ENCODE results near the gene ACTR1A. TPM values are rescaled to one million over a fixed set of nuclear protein-coding genes. Genes with fewer than 3 reads are reported as not detected.
A peak's percentile ranks its signal among the peaks of the same experiment; 100 is the strongest.

ACTR1A gene
- total and polyA plus RNA-seq, 9 of the 15 experiments (the other 6 are each of a cell fraction or from before 2014, with no cell fraction given) = 36.3 to 77.2 (median 49.6) TPM

- intact Hi-C loops (cut with micrococcal nuclease) = no loop called here
These were observed 64.1 kb downstream of the ACTR1A start for GRCh38 chr10:102438374-102438773.

More at GRCh38 chr10:102438374-102438773, 64.1 kb downstream of the ACTR1A start:
- H2AFZ ChIP-seq (ENCODE audit: low read depth, low read length) = no peak overlapping the region
- peak overlapping the region; percentile 58 to 93 for H3K9ac ChIP-seq (ENCODE audit: insufficient read depth in 1 of 2, low read depth in 2 of 2, low read length in 2 of 2)
- ChIA-PET CTCF (ENCODE audit: low intra/inter-chr PET ratio) (no interaction called here), POLR2A (interaction anchor here (0.6 to 1.1 kb wide), 2 partner anchors 12 to 204 kb away, joined by 3 read pairs; no protein-coding TSS in a partner anchor)
- TF ChIP-seq ZNF134 (CRISPR knock-in tag; conservative IDR thresholded peaks at IDR 0.05) (no peak), CREB3L1 (IDR thresholded peaks at IDR 0.05; ENCODE audit: borderline replicate concordance, low read depth) (no peak), ZFX (CRISPR knock-in tag; IDR thresholded peaks at IDR 0.05) (0 out of 2 replicates have a peak, but pooled peaks have one; percentile 4), POLR2AphosphoS5 (IDR thresholded peaks at IDR 0.05; ENCODE audit: control insufficient read depth, insufficient read depth, low read depth, low read length) (peak; percentile 27; the same call in 1 of the 2 replicates)
- H3K79me2 ChIP-seq (ENCODE audit: control insufficient read depth, insufficient read depth, low read length) = peaks cover 44% of the 10 kb centered on the region
- H3K9me1 ChIP-seq (ENCODE audit: control insufficient read depth, insufficient read depth, low read length) = no peaks in the 10 kb centered on the region
- H3K4me3 ChIP-seq = peak overlapping the region; percentile 80
- no peaks in the 10 kb centered on the region for H3K27me3 ChIP-seq (ENCODE audit: control insufficient read depth in 2 of 2, insufficient read depth in 2 of 2, low read length in 2 of 2)
- H3K36me3 ChIP-seq (ENCODE audit: control insufficient read depth, insufficient read depth, low read length) = peaks cover 10% of the 10 kb centered on the region; the same call in 2 of the 3 replicates
- peak overlapping the region; percentile 50; the same call in 1 of the 3 replicates for H3K27ac ChIP-seq (ENCODE audit: extremely low read depth, low read depth, low read length)
- H3K9me3 ChIP-seq (replicated peaks; ENCODE audit: control insufficient read depth, insufficient read depth, low read depth, low read length) = no peaks in the 10 kb centered on the region
- ATAC-seq (no peak), DNase-seq (ENCODE audit: extremely low read depth in 1 of 4, low spot score in 3 of 4) (no peak), FAIRE-seq (no peak)
- 0% methylated on average over 1 of the region's 1 CpG for WGBS (ENCODE audit: insufficient coverage, low coverage, missing lambda C conversion rate)
- no TSS peak for BruUV-seq (replicated peaks)
- H3K4me1 ChIP-seq (replicated peaks in 1 of 2; ENCODE audit: control insufficient read depth in 2 of 2, insufficient read depth in 2 of 2, low read length in 2 of 2) = peaks cover 26 to 30% of the 10 kb centered on the region in 2 experiments
- peak overlapping the region; percentile 85 for H3K4me2 ChIP-seq (ENCODE audit: insufficient read depth, low read length)
- in situ Hi-C loops (cut with MboI) = loop anchor here (25.0 kb wide), 1 partner anchor 601 kb away; the partner anchor contains the start of gene KCNIP2
- H4K20me1 ChIP-seq (replicated peaks; ENCODE audit: control insufficient read depth, insufficient read depth, low read length) = peaks cover 4% of the 10 kb centered on the region
